Large intestine (tissue), 3 donors: ENCODE results near the gene EXOC4. TPM values are rescaled to one million over a fixed set of nuclear protein-coding genes. Genes with fewer than 3 reads are reported as not detected.

Experiments
- DNase-seq, 2 donors: peaks; one replicate each; pipeline versions ENCODE4 v3.0.0 to v3.0.0-alpha.2; 2013
- H3K27ac ChIP-seq: one replicate; pipeline ENCODE4 v1.5.1; 2013; ENCODE audit warnings: low read length
- H3K27me3 ChIP-seq: 2 replicates; pipeline ENCODE4 v1.6.1; 2013; ENCODE audit warnings: low read length; ENCODE audit not compliant: control insufficient read depth, insufficient read depth
- H3K36me3 ChIP-seq: 2 replicates; pipeline ENCODE4 v1.6.1; 2013; ENCODE audit warnings: low read length; ENCODE audit not compliant: control insufficient read depth, insufficient read depth
- H3K4me1 ChIP-seq: one replicate; pipeline ENCODE4 v1.6.1; 2013; ENCODE audit warnings: low read length; ENCODE audit not compliant: control insufficient read depth, insufficient read depth
- H3K4me3 ChIP-seq: one replicate; pipeline ENCODE4 v1.5.1; 2013; ENCODE audit warnings: low read length
- H3K9me3 ChIP-seq: one replicate; pipeline ENCODE4 v1.6.1; 2013; ENCODE audit warnings: mild to moderate bottlenecking, low read depth, low read length, moderate library complexity; ENCODE audit not compliant: control insufficient read depth
- WGBS: methylation state at CpG from one replicate; pipeline ENCODE4 v1.1.5; 2013; ENCODE audit warnings: low lambda C conversion rate; ENCODE audit not compliant: insufficient coverage; 5-methylcytosine and 5-hydroxymethylcytosine counted together
- polyA plus RNA-seq: library from polyadenylated mRNA; unstranded; fragments of 120-200 nt; gene quantifications from one replicate; pipeline ENCODE4 v1.2.1, GENCODE V29; 2013

EXOC4 gene
- polyA plus RNA-seq, 1 donor, result 45.4 TPM

DNA sequence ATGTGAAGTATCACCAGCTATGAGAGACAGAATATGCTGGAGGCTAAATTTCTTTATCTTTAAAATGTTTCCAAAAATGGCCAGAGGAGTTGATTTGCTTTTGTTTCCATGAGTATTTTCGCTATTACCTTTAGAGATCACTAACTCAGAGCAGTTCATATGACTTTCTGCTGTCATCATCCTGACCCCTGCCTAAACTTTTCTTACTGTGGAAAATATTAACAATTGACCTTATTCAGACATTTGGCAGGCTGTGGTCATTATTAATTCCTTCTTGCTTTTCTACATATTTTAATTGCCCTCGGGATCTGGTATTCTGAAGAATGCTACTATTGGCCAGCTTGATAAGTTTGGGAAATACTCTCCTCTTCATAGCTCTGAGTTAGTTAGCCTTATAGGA lies 156.5 kb downstream of the EXOC4 start:
- 83% methylated on average over 1 of the region's 2 CpGs for WGBS
- no peak for DNase-seq
- Histone ChIP-seq H3K36me3 (no peaks in the 10 kb centered on the region), H3K9me3 (peaks cover 4% of the 10 kb centered on the region), H3K4me1 (no peaks in the 10 kb centered on the region), H3K27ac (no peak overlapping the region), H3K4me3 (no peak overlapping the region), H3K27me3 (no peaks in the 10 kb centered on the region)

DNA sequence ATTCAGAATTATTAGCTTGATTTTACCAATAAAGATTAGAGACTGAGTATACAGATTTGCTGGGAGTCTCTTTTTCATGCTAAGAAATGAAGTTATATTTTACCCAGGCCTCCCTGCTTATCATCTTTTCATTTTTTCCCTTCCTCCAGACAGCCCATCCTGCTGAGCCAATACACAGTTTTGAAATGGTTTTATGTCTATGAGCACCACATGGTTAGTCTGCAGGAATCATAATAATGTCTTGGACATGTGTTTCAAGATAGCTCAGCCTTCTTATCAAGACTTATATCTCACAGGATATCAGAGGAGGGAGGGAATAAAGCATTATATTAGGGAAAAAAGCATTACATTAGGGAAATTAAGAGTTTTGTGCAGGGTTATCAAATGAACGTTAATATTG lies 157.1 kb downstream of the EXOC4 start:
- H3K4me1 ChIP-seq, result no peaks in the 10 kb centered on the region
- WGBS, result 100% methylated on average over 1 of the region's 1 CpG
- H3K4me3 ChIP-seq, result no peak overlapping the region
- peaks cover 4% of the 10 kb centered on the region for H3K9me3 ChIP-seq
- no peaks in the 10 kb centered on the region for H3K27me3 ChIP-seq
- H3K27ac ChIP-seq, result no peak overlapping the region
- no peaks in the 10 kb centered on the region for H3K36me3 ChIP-seq
- no peak for DNase-seq

DNA sequence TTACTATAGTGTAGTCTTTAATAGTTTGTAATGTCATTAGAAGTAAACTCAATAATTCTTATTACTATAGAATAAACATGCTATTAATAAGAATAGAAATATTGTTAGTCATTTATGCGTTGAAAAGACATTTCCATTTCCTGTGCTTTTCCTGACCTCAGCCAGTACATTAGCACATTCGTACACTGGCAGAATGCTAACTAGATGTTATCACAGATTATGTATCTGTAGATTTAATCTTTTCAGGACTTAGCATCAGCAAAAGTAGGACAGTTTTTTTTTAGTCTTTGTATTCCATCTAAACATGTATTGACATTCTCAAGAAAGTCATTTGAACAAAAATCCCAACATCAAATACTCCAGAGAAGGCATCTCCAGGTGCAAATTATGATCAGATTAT lies 158.5 kb downstream of the EXOC4 start:
- WGBS, result 92% methylated on average over 2 of the region's 2 CpGs
- Histone ChIP-seq H3K27ac (no peak overlapping the region), H3K27me3 (no peaks in the 10 kb centered on the region), H3K4me1 (no peaks in the 10 kb centered on the region), H3K36me3 (no peaks in the 10 kb centered on the region), H3K9me3 (peaks cover 4% of the 10 kb centered on the region), H3K4me3 (no peak overlapping the region)
- DNase-seq, result no peak

DNA sequence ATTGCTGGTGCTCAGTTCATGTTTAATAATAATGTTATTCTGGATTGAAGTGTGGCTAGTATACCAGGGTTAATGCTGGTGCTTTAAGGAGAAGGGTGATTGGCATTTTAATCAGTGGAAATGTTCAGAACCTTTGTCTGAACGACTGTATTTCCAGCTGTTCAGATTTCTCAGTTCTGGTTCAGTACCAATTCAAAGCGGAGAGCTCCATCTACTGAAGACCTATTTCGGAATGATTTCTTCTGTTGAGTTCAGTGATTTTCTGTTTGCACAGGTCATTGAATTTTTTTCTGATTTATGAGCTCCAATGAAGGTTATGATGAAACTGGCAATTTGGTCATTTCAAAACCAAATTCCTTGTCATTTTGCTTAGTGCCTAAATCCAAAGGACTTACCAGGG lies 160.1 kb downstream of the EXOC4 start:
- WGBS, result 80% methylated on average over 2 of the region's 3 CpGs
- H3K27ac ChIP-seq, result no peak overlapping the region
- no peak overlapping the region for H3K4me3 ChIP-seq
- H3K27me3 ChIP-seq, result no peaks in the 10 kb centered on the region
- no peak for DNase-seq
- H3K36me3 ChIP-seq, result no peaks in the 10 kb centered on the region
- H3K9me3 ChIP-seq, result peaks cover 4% of the 10 kb centered on the region
- H3K4me1 ChIP-seq, result no peaks in the 10 kb centered on the region

DNA sequence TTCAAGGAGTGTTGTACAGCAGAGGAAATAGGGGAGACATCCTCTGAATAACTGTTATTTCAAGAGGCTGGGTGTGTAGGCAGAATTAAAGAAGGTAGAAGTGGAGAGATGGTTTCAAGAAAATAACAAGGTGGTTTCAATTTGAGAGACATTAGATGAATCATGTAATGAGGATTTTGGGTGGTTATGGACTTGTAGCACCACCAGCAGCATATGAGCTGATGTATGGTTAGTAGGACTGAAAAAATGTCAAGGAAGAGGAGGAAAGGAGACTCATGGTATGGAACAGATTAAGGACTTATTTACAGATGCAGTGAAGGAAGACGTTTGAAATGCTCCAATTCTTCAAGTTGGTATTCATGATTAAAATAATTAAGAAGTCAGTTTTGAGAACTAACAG lies 166.2 kb downstream of the EXOC4 start:
- Histone ChIP-seq H3K4me1 (no peaks in the 10 kb centered on the region), H3K27ac (no peak overlapping the region), H3K27me3 (no peaks in the 10 kb centered on the region), H3K36me3 (no peaks in the 10 kb centered on the region), H3K9me3 (peaks cover 4% of the 10 kb centered on the region), H3K4me3 (no peak overlapping the region)
- 60% methylated on average over 1 of the region's 1 CpG for WGBS
- DNase-seq, result no peak

DNA sequence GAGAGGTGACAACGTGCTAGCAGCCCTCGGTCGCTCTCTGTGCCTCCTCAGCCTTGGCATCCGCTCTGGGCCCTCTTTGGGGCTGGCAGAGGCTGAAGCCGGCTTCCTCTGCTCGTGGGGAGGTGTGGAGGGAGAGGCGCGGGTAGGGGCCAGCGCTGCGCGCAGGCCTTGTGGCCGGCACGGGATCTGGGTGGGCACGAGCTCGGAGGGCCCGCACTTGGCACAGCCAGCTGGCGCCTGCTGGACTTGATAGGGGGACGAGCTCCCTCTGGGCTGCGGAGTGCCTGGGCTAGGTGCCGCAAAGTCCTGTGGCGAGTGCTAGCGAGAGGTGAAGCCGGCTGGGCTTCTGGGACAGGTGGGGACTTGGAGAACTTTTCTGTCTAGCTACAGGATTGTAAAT lies 170.7 kb downstream of the EXOC4 start:
- H3K9me3 ChIP-seq, result peaks cover 4% of the 10 kb centered on the region
- no peaks in the 10 kb centered on the region for H3K4me1 ChIP-seq
- peaks cover 2% of the 10 kb centered on the region for H3K36me3 ChIP-seq
- no peak overlapping the region for H3K27ac ChIP-seq
- no peak overlapping the region for H3K4me3 ChIP-seq
- DNase-seq, result no peak
- no peaks in the 10 kb centered on the region for H3K27me3 ChIP-seq
- no CpG with 5 or more reads among the region's 23 CpGs for WGBS

DNA sequence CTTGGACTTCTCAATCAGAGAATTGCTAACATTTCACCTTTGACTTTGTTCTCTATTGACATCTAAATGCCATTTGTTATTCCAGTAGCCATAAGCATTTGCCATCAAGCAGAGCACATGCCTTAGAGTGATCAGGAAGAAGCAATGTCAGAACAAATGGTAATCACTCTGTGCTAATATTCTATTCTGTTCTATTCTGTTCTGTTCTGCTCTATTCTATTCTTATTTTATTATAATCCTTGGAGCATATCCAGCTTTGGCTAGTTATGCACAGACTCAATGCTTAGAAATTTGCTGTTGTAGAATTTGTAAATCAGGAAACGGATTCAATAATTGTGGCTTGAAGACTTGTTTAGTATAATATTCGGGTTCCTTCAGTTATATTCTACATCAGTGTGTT lies 175.4 kb downstream of the EXOC4 start:
- H3K4me1 ChIP-seq, result no peaks in the 10 kb centered on the region
- no peaks in the 10 kb centered on the region for H3K27me3 ChIP-seq
- H3K27ac ChIP-seq, result no peak overlapping the region
- H3K36me3 ChIP-seq, result peaks cover 2% of the 10 kb centered on the region
- DNase-seq, result no peak
- no CpG with 5 or more reads among the region's 2 CpGs for WGBS
- H3K4me3 ChIP-seq, result no peak overlapping the region
- peaks cover 4% of the 10 kb centered on the region for H3K9me3 ChIP-seq

DNA sequence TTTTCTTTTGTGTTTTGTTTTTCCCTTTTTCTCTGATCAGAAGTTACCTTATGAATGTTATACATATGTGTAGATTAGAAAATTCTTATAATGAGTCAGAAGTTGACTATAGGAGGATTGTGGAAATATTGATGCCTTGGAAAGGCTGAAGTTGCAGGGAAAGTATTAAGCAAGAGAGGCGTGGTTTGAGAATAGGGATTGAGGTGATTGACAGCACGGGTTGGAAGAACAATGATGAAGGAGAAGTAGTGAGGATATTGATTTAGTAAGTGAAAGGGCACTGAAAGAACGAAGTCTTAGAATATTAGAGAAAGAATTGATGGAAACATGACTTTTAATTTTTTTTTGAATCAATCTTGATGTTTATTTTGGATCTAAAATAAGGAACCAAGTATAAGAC lies 176.0 kb downstream of the EXOC4 start:
- Histone ChIP-seq H3K36me3 (peaks cover 2% of the 10 kb centered on the region), H3K4me3 (no peak overlapping the region), H3K27ac (no peak overlapping the region), H3K27me3 (no peaks in the 10 kb centered on the region), H3K4me1 (no peaks in the 10 kb centered on the region), H3K9me3 (no peaks in the 10 kb centered on the region)
- no peak for DNase-seq
- WGBS, result 94% methylated on average over 3 of the region's 3 CpGs

DNA sequence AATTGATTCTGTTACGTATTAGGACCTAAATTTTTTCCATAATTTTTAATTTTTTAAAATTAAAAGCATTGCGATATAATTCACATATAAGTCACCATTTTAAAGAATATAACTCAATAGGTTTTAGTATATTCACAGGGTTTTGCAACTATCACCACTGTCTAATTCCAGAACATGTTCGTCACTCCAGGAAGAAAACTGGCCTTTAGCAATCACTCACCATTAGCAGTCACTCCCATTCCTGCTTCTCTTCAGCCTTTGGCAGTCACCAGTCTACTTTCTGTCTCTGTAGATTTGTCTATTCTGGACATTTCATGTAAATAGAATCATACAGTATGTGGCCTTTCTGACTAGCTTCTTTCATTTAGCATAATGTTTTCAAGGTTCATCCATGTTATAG lies 176.5 kb downstream of the EXOC4 start:
- Histone ChIP-seq H3K27me3 (no peaks in the 10 kb centered on the region), H3K4me1 (no peaks in the 10 kb centered on the region), H3K4me3 (no peak overlapping the region), H3K36me3 (peaks cover 2% of the 10 kb centered on the region), H3K9me3 (no peaks in the 10 kb centered on the region), H3K27ac (no peak overlapping the region)
- 100% methylated on average over 2 of the region's 3 CpGs for WGBS
- no peak for DNase-seq

DNA sequence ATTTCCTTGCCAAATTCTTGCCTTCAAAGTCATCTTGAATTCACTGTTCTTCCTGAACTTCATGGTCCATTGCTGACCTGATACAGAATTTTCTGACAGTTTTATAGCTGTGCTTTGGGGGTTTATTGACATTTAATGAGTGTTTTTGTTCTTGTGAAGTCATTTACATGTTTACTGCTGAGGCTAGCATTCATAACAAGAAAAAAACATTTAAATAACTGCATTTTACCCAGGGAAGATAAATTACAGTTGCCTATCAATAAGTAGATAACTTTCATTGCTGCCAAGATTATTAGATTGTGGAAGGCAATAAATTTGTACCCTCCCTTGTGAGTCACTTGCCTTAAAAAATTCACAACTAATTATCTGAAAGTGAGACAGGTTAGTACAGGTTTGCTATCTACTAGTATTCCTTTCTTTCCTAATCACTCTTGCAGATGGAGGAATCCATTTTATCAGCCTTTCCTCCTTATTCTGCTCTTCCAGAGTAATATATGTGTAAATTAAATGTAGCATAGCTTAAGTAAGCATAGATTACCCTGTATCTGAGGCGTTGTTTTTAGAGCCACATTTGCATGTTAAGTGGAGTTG lies 178.4 kb downstream of the EXOC4 start:
- Histone ChIP-seq H3K27ac (no peak overlapping the region), H3K4me1 (no peaks in the 10 kb centered on the region), H3K36me3 (no peaks in the 10 kb centered on the region), H3K4me3 (no peak overlapping the region), H3K27me3 (no peaks in the 10 kb centered on the region), H3K9me3 (no peaks in the 10 kb centered on the region)
- no peak for DNase-seq
- no CpG with 5 or more reads among the region's 1 CpG for WGBS

DNA sequence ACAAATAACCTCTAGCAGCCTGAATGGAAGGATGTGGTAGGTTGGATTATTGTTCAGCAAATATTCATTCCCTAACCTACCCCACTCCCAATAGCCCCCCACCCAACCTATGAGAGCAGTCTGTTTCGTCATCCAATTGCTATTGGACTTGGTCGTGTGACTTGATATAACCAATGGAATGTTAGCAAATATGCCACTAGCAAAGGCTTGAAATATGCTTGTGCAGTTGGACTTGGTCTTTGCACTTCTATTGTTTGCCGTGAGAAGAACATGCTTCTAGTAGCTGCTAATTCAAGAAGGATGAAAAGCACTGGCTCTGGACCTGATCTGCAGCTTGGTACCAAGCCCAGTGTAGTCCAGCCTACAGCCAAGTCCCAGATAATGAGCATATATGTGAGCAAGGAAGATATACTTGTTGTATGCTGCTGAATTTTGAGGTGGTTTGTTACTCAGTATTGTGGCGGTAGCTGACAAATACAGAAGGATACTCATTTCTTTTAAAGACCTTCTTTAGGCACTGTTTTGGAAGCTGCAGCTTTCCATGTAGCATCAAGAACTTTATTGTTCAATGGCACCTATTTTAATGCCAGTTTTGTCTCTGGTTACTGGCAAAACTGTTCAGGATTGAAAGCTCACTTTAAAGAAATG lies 180.4 kb downstream of the EXOC4 start:
- H3K9me3 ChIP-seq, result no peaks in the 10 kb centered on the region
- no peaks in the 10 kb centered on the region for H3K36me3 ChIP-seq
- no peak for DNase-seq
- 100% methylated on average over 1 of the region's 4 CpGs for WGBS
- H3K27me3 ChIP-seq, result no peaks in the 10 kb centered on the region
- H3K27ac ChIP-seq, result no peak overlapping the region
- H3K4me1 ChIP-seq, result no peaks in the 10 kb centered on the region
- H3K4me3 ChIP-seq, result no peak overlapping the region
